Adrenal gland (tissue), 12 donors: ENCODE results near the gene CAPN11. TPM values are rescaled to one million over a fixed set of nuclear protein-coding genes. Genes with fewer than 3 reads are reported as not detected.

Experiments
- DNase-seq, 7 donors: peaks; one replicate each; pipeline ENCODE4 v3.0.0-alpha.2; 2019 to 2020
- H3K27ac ChIP-seq, 5 donors: fragments of 200-600 bp; sonication (generic) in 4 of 5; 1 replicate in 3 of 5; 2 replicates in 2 of 5; pipeline versions ENCODE4 v1.5.1 to v1.8.0; 2016 to 2020; ENCODE audit warnings: mild to moderate bottlenecking in 1 of 5
- H3K27me3 ChIP-seq: fragments of 200-600 bp; 2 replicates; pipeline ENCODE4 v1.8.0; 2021
- H3K36me3 ChIP-seq, 2 donors: fragments of 200-600 bp; replicated peaks in 1 of 2; 1 replicate in 1 of 2; 2 replicates in 1 of 2; pipeline versions ENCODE4 v1.5.1 to v1.8.0; 2018 to 2022
- H3K4me1 ChIP-seq, 2 donors: fragments of 200-600 bp; replicated peaks in 1 of 2; 1 replicate in 1 of 2; 2 replicates in 1 of 2; pipeline versions ENCODE4 v1.5.1 to v1.8.0; 2018 to 2021
- H3K4me3 ChIP-seq, 4 donors: fragments of 200-600 bp; sonication (generic) in 3 of 4; one replicate each; pipeline ENCODE4 v1.5.1; 2016 to 2018
- H3K9me3 ChIP-seq, 3 donors: fragments of 200-600 bp; sonication (generic) in 1 of 3; replicated peaks in 1 of 3; 1 replicate in 2 of 3; 2 replicates in 1 of 3; pipeline versions ENCODE4 v1.5.1 to v1.8.0; 2016 to 2021
- CTCF ChIP-seq, 6 experiments: fragments of 450-650 bp in 4 of 6; fragments of 200-600 bp in 2 of 6; sonication (generic) in 1 of 6; IDR thresholded peaks; 1 replicate in 5 of 6; 2 replicates in 1 of 6; pipeline versions ENCODE4 v1.5.1 to v1.8.0; 2016 to 2021; ENCODE audit warnings: antibody characterized with exemption in 6 of 6, mild to moderate bottlenecking in 2 of 6, moderate library complexity in 1 of 6
- POLR2A ChIP-seq, 2 donors: fragments of 450-650 bp; IDR thresholded peaks; one replicate each; pipeline ENCODE4 v1.6.1; 2017; ENCODE audit warnings: antibody characterized with exemption in 2 of 2, mild to moderate bottlenecking in 2 of 2, moderate library complexity in 1 of 2
- WGBS, 4 donors: extraction: QIAGEN DNeasy Blood & Tissue Kit in 2 of 4; methylation state at CpG; one replicate each; pipeline versions ENCODE4 v1.1.5 to v1.1.7; 2013 to 2017; 5-methylcytosine and 5-hydroxymethylcytosine counted together
- intact Hi-C, 2 donors: fragments of 100-400 bp; cut with DNase I; formaldehyde crosslinking; loops; one replicate each; pipeline versions ENCODE4 v1.14.1 to v1.15.0; 2022 to 2023
- polyA plus RNA-seq, 3 donors: library from polyadenylated mRNA; stranded (reverse); fragments of 200-250 nt in 2 of 3; fragments of 350-450 nt in 1 of 3; fragmentation: Illumina TruSeq in 1 of 3; extraction: RNeasy Lipid Tissue Mini Kit (QIAGEN cat#74804) in 1 of 3; gene quantifications; one replicate each; pipeline ENCODE4 v1.2.3, GENCODE V29; 2013 to 2014
- total RNA-seq, 9 donors: library from RNA; depleted of rRNA in 4 of 9; stranded (reverse); fragments of >200 nt in 4 of 9; fragments of 120-200 nt in 1 of 9; fragmentation: NEBNext Ultra II Directional in 1 of 9; extraction: Animal tissue kit (Norgen Biotek cat#: 25700) in 1 of 9; gene quantifications; one replicate each; pipeline versions ENCODE4 v1.1.0 to v1.2.4, GENCODE V29; 2013 to 2023
- donor health status: healthy with polysubstance abuse.
- donor health status: Bipolar disorder and iron deficiency.
- donor health status: DM: yes; HTN: yes; CAD: no.
- donor health status: DM: no; HTN: no; CAD: no.
- donor health status: DM: no; HTN: no; CAD: no.
- donor health status: DM: yes; HTN: yes; CAD: no.

The CAPN11 gene
- total and polyA plus RNA-seq, 12 donors = 0.14 to 2.4 (median 0.98) TPM; not detected in 2

- intact Hi-C loops = no loop called here
- Histone ChIP-seq H3K4me3 (no peak overlapping the region), H3K27ac (no peak overlapping the region), H3K36me3 (peaks cover 0 to 34% of the 10 kb centered on the region in 2 donors), H3K4me1 (no peaks in the 10 kb centered on the region), H3K27me3 (no peaks in the 10 kb centered on the region), H3K9me3 (no peaks in the 10 kb centered on the region)
- TF ChIP-seq POLR2A (IDR thresholded peaks at IDR 0.05) (no peak), CTCF (IDR thresholded peaks at IDR 0.05) (no peak)
- DNase-seq = no peak
Observed at GRCh38 chr6:44145839-44146238, 12.8 kb upstream of the CAPN11 start.

- no peaks in the 10 kb centered on the region for H3K27me3 ChIP-seq
- no peak overlapping the region for H3K27ac ChIP-seq
- WGBS, 4 donors = 86 to 95% (median 90%) methylated on average over 10 of the region's 10 CpGs
- TF ChIP-seq POLR2A (IDR thresholded peaks at IDR 0.05) (no peak), CTCF (IDR thresholded peaks at IDR 0.05) (no peak)
- H3K4me3 ChIP-seq = no peak overlapping the region
- peaks cover 0 to 27% of the 10 kb centered on the region in 2 donors for H3K36me3 ChIP-seq
- H3K4me1 ChIP-seq = no peaks in the 10 kb centered on the region
- intact Hi-C loops = no loop called here
- H3K9me3 ChIP-seq = no peaks in the 10 kb centered on the region
- DNase-seq = no peak
Observed at GRCh38 chr6:44146685-44147084, 11.9 kb upstream of the CAPN11 start.

GRCh38 chr6:44147256-44147655 is 11.4 kb upstream of the CAPN11 start:
- 92 to 100% (median 98%) methylated on average over 4 to 7 of the region's 7 CpGs for WGBS, 4 donors
- TF ChIP-seq POLR2A (IDR thresholded peaks at IDR 0.05) (no peak), CTCF (IDR thresholded peaks at IDR 0.05) (no peak)
- Histone ChIP-seq H3K9me3 (no peaks in the 10 kb centered on the region), H3K27ac (no peak overlapping the region), H3K4me3 (no peak overlapping the region), H3K4me1 (no peaks in the 10 kb centered on the region), H3K27me3 (no peaks in the 10 kb centered on the region), H3K36me3 (peaks cover 0 to 27% of the 10 kb centered on the region in 2 donors)
- intact Hi-C loops = no loop called here
- DNase-seq = no peak

GRCh38 chr6:44148306-44148705 is 10.3 kb upstream of the CAPN11 start:
- intact Hi-C loops = no loop called here
- Histone ChIP-seq H3K4me1 (no peaks in the 10 kb centered on the region), H3K36me3 (peaks cover 0 to 27% of the 10 kb centered on the region in 2 donors), H3K9me3 (no peaks in the 10 kb centered on the region), H3K27ac (no peak overlapping the region), H3K4me3 (no peak overlapping the region), H3K27me3 (no peaks in the 10 kb centered on the region)
- WGBS, 4 donors = 57 to 95% (median 93%) methylated on average over 1 to 9 of the region's 9 CpGs
- no peak for TF ChIP-seq CTCF (IDR thresholded peaks at IDR 0.05)
- TF ChIP-seq POLR2A (IDR thresholded peaks at IDR 0.05) = no peak
- no peak for DNase-seq
